ENCODE data around the gene UNC50. TPM values are rescaled to one million over a fixed set of nuclear protein-coding genes. Genes with fewer than 3 reads are reported as not detected.

UNC50 gene
- polyA plus RNA-seq, 1 donor (not counting 4 experiments of a cell fraction or from before 2014, with no cell fraction given), result 75.2 TPM

GRCh38 chr2:98663511-98664090, 55.2 kb downstream of the UNC50 start:
- FAIRE-seq (no peak), DNase-seq (ENCODE audit: low read depth, low spot score) (no peak)
- Histone ChIP-seq H3K4me1 (ENCODE audit: control insufficient read depth, extremely low read depth, insufficient read depth, low read length) (peaks cover 7% of the 10 kb centered on the region), H3K9me3 (ENCODE audit: control insufficient read depth, low read depth, low read length) (no peaks in the 10 kb centered on the region), H4K20me1 (ENCODE audit: control insufficient read depth, extremely low read depth, insufficient read depth, low read length) (no peaks in the 10 kb centered on the region), H3K79me2 (ENCODE audit: control insufficient read depth, insufficient read depth, low read length) (no peaks in the 10 kb centered on the region), H3K9me1 (ENCODE audit: control insufficient read depth, extremely low read depth, insufficient read depth, low read length) (no peaks in the 10 kb centered on the region), H2AFZ (ENCODE audit: control insufficient read depth, low read length) (no peak overlapping the region), H3K4me3 (ENCODE audit: control insufficient read depth in 2 of 3, extremely low read depth in 1 of 3, insufficient read depth in 2 of 3, low read depth in 1 of 3, low read length in 3 of 3) (no peak overlapping the region), H3K9ac (ENCODE audit: control insufficient read depth, extremely low read depth, insufficient read depth, low read length) (no peak overlapping the region), H3K4me2 (ENCODE audit: control insufficient read depth, extremely low read depth, insufficient read depth, low read depth, low read length) (no peak overlapping the region), H3K27ac (ENCODE audit: control insufficient read depth, insufficient read depth, low read length) (no peak overlapping the region), H3K27me3 (ENCODE audit: control insufficient read depth, extremely low read depth, insufficient read depth, low read length) (no peaks in the 10 kb centered on the region), H3K36me3 (ENCODE audit: control insufficient read depth in 2 of 2, extremely low read depth in 1 of 2, insufficient read depth in 2 of 2, low read length in 2 of 2) (no peaks in the 10 kb centered on the region)
- dilution Hi-C loops (cut with MboI; ENCODE audit: extremely low pct_ligation_motif_present, low sequenced_read_pairs), result no loop called here
- TF ChIP-seq EZH2 (IDR thresholded peaks at IDR 0.05; ENCODE audit: low read length) (no peak), CTCF (optimal IDR thresholded peaks at IDR 0.05 in 1 of 3, IDR thresholded peaks at IDR 0.05 in 1 of 3, conservative IDR thresholded peaks at IDR 0.05 in 1 of 3; ENCODE audit: extremely low read depth in 1 of 3, insufficient read depth in 2 of 3, low read length in 3 of 3) (no peak)

GRCh38 chr2:98664323-98664722, 55.9 kb downstream of the UNC50 start:
- DNase-seq (ENCODE audit: low read depth, low spot score) (peak; percentile 23), FAIRE-seq (peak; percentile 75)
- H3K9me1 ChIP-seq (ENCODE audit: control insufficient read depth, extremely low read depth, insufficient read depth, low read length), result no peaks in the 10 kb centered on the region
- H2AFZ ChIP-seq (ENCODE audit: control insufficient read depth, low read length), result no peak overlapping the region
- H3K4me2 ChIP-seq (ENCODE audit: control insufficient read depth, extremely low read depth, insufficient read depth, low read depth, low read length), result peak overlapping the region; percentile 63
- H4K20me1 ChIP-seq (ENCODE audit: control insufficient read depth, extremely low read depth, insufficient read depth, low read length), result no peaks in the 10 kb centered on the region
- H3K4me1 ChIP-seq (ENCODE audit: control insufficient read depth, extremely low read depth, insufficient read depth, low read length), result peaks cover 7% of the 10 kb centered on the region
- no peak overlapping the region for H3K4me3 ChIP-seq (ENCODE audit: control insufficient read depth in 2 of 3, extremely low read depth in 1 of 3, insufficient read depth in 2 of 3, low read depth in 1 of 3, low read length in 3 of 3)
- H3K27me3 ChIP-seq (ENCODE audit: control insufficient read depth, extremely low read depth, insufficient read depth, low read length), result no peaks in the 10 kb centered on the region
- dilution Hi-C loops (cut with MboI; ENCODE audit: extremely low pct_ligation_motif_present, low sequenced_read_pairs), result no loop called here
- no peaks in the 10 kb centered on the region for H3K9me3 ChIP-seq (ENCODE audit: control insufficient read depth, low read depth, low read length)
- H3K79me2 ChIP-seq (ENCODE audit: control insufficient read depth, insufficient read depth, low read length), result no peaks in the 10 kb centered on the region
- peak overlapping the region; percentile 56 for H3K27ac ChIP-seq (ENCODE audit: control insufficient read depth, insufficient read depth, low read length)
- no peak overlapping the region for H3K9ac ChIP-seq (ENCODE audit: control insufficient read depth, extremely low read depth, insufficient read depth, low read length)
- no peak for TF ChIP-seq CTCF (optimal IDR thresholded peaks at IDR 0.05 in 1 of 3, IDR thresholded peaks at IDR 0.05 in 1 of 3, conservative IDR thresholded peaks at IDR 0.05 in 1 of 3; ENCODE audit: extremely low read depth in 1 of 3, insufficient read depth in 2 of 3, low read length in 3 of 3)
- no peak for TF ChIP-seq EZH2 (IDR thresholded peaks at IDR 0.05; ENCODE audit: low read length)
- no peaks in the 10 kb centered on the region for H3K36me3 ChIP-seq (ENCODE audit: control insufficient read depth in 2 of 2, extremely low read depth in 1 of 2, insufficient read depth in 2 of 2, low read length in 2 of 2)

Measured in keratinocyte (primary cell).